Measurements from ENCODE around the gene MSRB3. TPM values are rescaled to one million over a fixed set of nuclear protein-coding genes. Genes with fewer than 3 reads are reported as not detected.

The MSRB3 gene
- total RNA-seq, 1 experiment from 2014 or later: 5.9 TPM

DNA sequence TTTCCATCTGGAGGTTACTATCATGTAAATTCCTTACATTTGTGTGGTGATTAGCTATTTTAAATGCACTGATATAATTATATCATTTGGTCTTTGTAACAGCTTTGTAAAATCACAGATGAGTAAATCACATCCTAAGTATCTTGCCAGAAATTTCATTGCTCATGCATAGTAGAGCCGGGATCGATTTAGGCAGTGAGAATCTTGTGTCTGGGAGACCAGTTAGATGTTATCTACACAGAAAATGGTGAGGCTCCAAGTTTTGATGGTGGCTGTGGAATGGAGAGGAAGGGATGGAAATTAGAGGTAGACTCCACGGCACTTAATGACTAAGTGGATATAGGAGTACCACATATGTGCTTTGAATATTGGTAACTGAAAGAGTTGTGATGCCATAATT is 156.3 kb downstream of the MSRB3 start:
- BruUV-seq (replicated peaks): no TSS peak
- ChIA-PET POLR2A (ENCODE audit: unreplicated experiment) (no interaction called here), CTCF (no interaction called here)
- no peaks in the 10 kb centered on the region for H3K79me2 ChIP-seq (ENCODE audit: low read length)
- no peak overlapping the region for H3K4me2 ChIP-seq (ENCODE audit: low read length)
- no peaks in the 10 kb centered on the region for H3K9me2 ChIP-seq (replicated peaks; ENCODE audit: low read length)
- H3K9me3 ChIP-seq (ENCODE audit: low read length): no peaks in the 10 kb centered on the region
- H3K36me3 ChIP-seq (ENCODE audit: low read depth, low read length): no peaks in the 10 kb centered on the region
- TF ChIP-seq EZH2phosphoT487 (IDR thresholded peaks at IDR 0.05; ENCODE audit: borderline replicate concordance, low read length): no peak
- TF ChIP-seq, protein P1, sequence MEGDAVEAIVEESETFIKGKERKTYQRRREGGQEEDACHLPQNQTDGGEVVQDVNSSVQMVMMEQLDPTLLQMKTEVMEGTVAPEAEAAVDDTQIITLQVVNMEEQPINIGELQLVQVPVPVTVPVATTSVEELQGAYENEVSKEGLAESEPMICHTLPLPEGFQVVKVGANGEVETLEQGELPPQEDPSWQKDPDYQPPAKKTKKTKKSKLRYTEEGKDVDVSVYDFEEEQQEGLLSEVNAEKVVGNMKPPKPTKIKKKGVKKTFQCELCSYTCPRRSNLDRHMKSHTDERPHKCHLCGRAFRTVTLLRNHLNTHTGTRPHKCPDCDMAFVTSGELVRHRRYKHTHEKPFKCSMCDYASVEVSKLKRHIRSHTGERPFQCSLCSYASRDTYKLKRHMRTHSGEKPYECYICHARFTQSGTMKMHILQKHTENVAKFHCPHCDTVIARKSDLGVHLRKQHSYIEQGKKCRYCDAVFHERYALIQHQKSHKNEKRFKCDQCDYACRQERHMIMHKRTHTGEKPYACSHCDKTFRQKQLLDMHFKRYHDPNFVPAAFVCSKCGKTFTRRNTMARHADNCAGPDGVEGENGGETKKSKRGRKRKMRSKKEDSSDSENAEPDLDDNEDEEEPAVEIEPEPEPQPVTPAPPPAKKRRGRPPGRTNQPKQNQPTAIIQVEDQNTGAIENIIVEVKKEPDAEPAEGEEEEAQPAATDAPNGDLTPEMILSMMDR (conservative IDR thresholded peaks at IDR 0.05; ENCODE audit: low read depth, low read length): no peak
- TF ChIP-seq EZH2 (IDR thresholded peaks at IDR 0.05; ENCODE audit: low read length, unreplicated experiment): no peak
- ATAC-seq (no peak), DNase-seq (no peak)
- H2AFZ ChIP-seq (ENCODE audit: low read length): no peak overlapping the region
- no peaks in the 10 kb centered on the region for H4K20me1 ChIP-seq (ENCODE audit: low read length)
- H3K4me1 ChIP-seq (ENCODE audit: insufficient read depth, low read length): peaks cover 45% of the 10 kb centered on the region
- H3K4me3 ChIP-seq (ENCODE audit: low read length): no peak overlapping the region
- no peaks in the 10 kb centered on the region for H3K27me3 ChIP-seq (ENCODE audit: low read length)
- H3K27ac ChIP-seq (ENCODE audit: low read length): no peak overlapping the region
- no peak overlapping the region for H3K9ac ChIP-seq (ENCODE audit: low read length)
- intact Hi-C loops (cut with micrococcal nuclease): loop anchor here (5.0 kb wide), 1 partner anchor 122 kb away; no protein-coding TSS in a partner anchor
- H3F3A ChIP-seq (ENCODE audit: low read length, unreplicated experiment): peaks cover 13% of the 10 kb centered on the region

DNA sequence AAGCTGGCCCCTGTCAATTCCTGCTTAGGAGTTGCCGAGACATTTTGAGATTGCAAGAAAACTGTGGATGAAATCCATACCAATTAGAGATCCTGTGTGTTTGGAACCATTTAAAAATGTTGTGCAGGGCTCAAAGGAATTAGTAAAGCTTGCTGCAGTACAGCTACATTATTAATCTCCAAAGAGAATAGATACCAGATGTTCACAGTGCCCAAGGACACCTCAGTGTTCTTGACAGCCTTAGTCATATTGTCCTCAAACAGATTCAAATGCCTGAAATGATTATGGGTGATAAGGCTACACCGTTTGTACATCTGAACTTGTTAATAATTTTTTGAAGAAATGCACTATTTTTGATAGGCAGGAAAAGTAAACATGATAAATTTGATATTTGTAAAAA is 164.6 kb downstream of the MSRB3 start:
- TF ChIP-seq, protein P1 (conservative IDR thresholded peaks at IDR 0.05; ENCODE audit: low read depth, low read length): no peak
- TF ChIP-seq EZH2 (IDR thresholded peaks at IDR 0.05; ENCODE audit: low read length, unreplicated experiment): no peak
- no peak for TF ChIP-seq EZH2phosphoT487 (IDR thresholded peaks at IDR 0.05; ENCODE audit: borderline replicate concordance, low read length)

DNA sequence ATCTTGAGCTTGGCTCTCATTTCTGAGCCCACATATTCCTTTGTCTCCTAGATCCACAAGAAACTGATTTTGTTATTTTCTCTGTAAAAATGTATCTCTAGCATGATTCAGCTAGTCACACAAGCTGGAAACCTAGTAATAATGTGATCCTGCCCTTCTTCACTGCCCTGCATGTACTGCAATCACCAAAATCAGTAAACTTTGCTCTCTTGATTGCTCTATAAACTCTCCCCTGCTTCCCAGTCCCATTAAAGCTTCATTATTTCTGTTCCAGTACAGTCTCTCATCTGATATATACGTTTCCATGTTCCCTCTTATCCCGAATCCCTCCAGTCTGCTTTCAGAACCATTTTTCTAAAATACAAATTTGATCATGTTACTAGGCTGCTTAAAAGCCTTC is 166.5 kb downstream of the MSRB3 start:
- no peaks in the 10 kb centered on the region for H3K79me2 ChIP-seq (ENCODE audit: low read length)
- no peak overlapping the region for H3K27ac ChIP-seq (ENCODE audit: low read length)
- no peak for ATAC-seq
- no peak overlapping the region for H3K4me3 ChIP-seq (ENCODE audit: low read length)
- H3K9me3 ChIP-seq (ENCODE audit: low read length): no peaks in the 10 kb centered on the region
- TF ChIP-seq EZH2phosphoT487 (IDR thresholded peaks at IDR 0.05; ENCODE audit: borderline replicate concordance, low read length): no peak
- TF ChIP-seq EZH2 (IDR thresholded peaks at IDR 0.05; ENCODE audit: low read length, unreplicated experiment): no peak
- TF ChIP-seq, protein P1 (conservative IDR thresholded peaks at IDR 0.05; ENCODE audit: low read depth, low read length): no peak
- peaks cover 11% of the 10 kb centered on the region for H3K4me1 ChIP-seq (ENCODE audit: insufficient read depth, low read length)
- no peaks in the 10 kb centered on the region for H3K36me3 ChIP-seq (ENCODE audit: low read depth, low read length)
- ChIA-PET CTCF (no interaction called here), POLR2A (ENCODE audit: unreplicated experiment) (interaction anchor here (0.6 kb wide), 1 partner anchor 30 kb away, joined by 4 read pairs; no protein-coding TSS in a partner anchor)
- H2AFZ ChIP-seq (ENCODE audit: low read length): no peak overlapping the region
- H3F3A ChIP-seq (ENCODE audit: low read length, unreplicated experiment): no peaks in the 10 kb centered on the region
- no peak overlapping the region for H3K9ac ChIP-seq (ENCODE audit: low read length)
- BruUV-seq (replicated peaks): no TSS peak
- no peak overlapping the region for H3K4me2 ChIP-seq (ENCODE audit: low read length)
- intact Hi-C loops (cut with micrococcal nuclease): no loop called here
- no peak for DNase-seq
- no peaks in the 10 kb centered on the region for H3K9me2 ChIP-seq (replicated peaks; ENCODE audit: low read length)
- no peaks in the 10 kb centered on the region for H4K20me1 ChIP-seq (ENCODE audit: low read length)
- H3K27me3 ChIP-seq (ENCODE audit: low read length): no peaks in the 10 kb centered on the region

More for the DNA sequence above, 164.6 kb downstream of the MSRB3 start:
- intact Hi-C loops (cut with micrococcal nuclease): no loop called here
- H2AFZ ChIP-seq (ENCODE audit: low read length): no peak overlapping the region
- no peaks in the 10 kb centered on the region for H3K36me3 ChIP-seq (ENCODE audit: low read depth, low read length)
- H3K4me2 ChIP-seq (ENCODE audit: low read length): no peak overlapping the region
- DNase-seq: no peak
- no peaks in the 10 kb centered on the region for H4K20me1 ChIP-seq (ENCODE audit: low read length)
- CTCF ChIA-PET: no interaction called here
- no peaks in the 10 kb centered on the region for H3K9me2 ChIP-seq (replicated peaks; ENCODE audit: low read length)
- H3F3A ChIP-seq (ENCODE audit: low read length, unreplicated experiment): no peaks in the 10 kb centered on the region
- H3K27ac ChIP-seq (ENCODE audit: low read length): no peak overlapping the region
- POLR2A ChIA-PET (ENCODE audit: unreplicated experiment): no interaction called here
- no peak for ATAC-seq
- H3K27me3 ChIP-seq (ENCODE audit: low read length): no peaks in the 10 kb centered on the region
- no peaks in the 10 kb centered on the region for H3K4me1 ChIP-seq (ENCODE audit: insufficient read depth, low read length)
- H3K9ac ChIP-seq (ENCODE audit: low read length): no peak overlapping the region
- no TSS peak for BruUV-seq (replicated peaks)
- no peaks in the 10 kb centered on the region for H3K9me3 ChIP-seq (ENCODE audit: low read length)
- no peaks in the 10 kb centered on the region for H3K79me2 ChIP-seq (ENCODE audit: low read length)
- no peak overlapping the region for H3K4me3 ChIP-seq (ENCODE audit: low read length)

Data from PC-3 (cell line).